SK-N-MC (cell line): ENCODE data around the gene GTF3C1.

Experiments
- EZH2 ChIP-seq: fragments of 200-600 bp; sonication (generic); IDR thresholded peaks from one replicate; pipeline ENCODE4 v1.6.1; 2017; ENCODE audit warnings: antibody characterized with exemption
- POLR2AphosphoS5 ChIP-seq: IDR thresholded peaks from 2 replicates; pipeline ENCODE4 v1.6.1; 2012; ENCODE audit warnings: mild to moderate bottlenecking, low read depth, low read length, borderline replicate concordance

DNA sequence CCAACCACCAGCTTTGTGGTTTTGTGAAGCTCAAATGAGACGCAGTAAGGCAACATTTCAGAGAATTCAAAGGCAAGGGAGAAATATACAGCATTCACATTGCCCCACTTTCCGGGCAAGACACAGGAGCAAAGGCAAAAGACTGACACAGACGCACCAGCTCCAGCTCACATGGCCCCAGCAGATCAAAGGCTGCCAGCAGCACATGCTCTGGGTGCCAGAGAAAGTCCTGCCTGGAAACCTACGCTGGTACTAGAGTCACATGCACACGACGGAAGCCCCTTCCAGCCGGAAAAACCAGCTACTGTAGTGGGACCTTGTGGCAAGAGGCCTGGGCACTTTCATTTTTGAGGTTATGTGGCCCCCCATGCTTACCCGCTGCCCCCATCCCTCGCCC, 50.1 kb downstream of the GTF3C1 start:
- TF ChIP-seq EZH2 (no peak), POLR2AphosphoS5 (no peak)
